ENCODE measurements around the gene DIP2C.

The DIP2C gene

DNA sequence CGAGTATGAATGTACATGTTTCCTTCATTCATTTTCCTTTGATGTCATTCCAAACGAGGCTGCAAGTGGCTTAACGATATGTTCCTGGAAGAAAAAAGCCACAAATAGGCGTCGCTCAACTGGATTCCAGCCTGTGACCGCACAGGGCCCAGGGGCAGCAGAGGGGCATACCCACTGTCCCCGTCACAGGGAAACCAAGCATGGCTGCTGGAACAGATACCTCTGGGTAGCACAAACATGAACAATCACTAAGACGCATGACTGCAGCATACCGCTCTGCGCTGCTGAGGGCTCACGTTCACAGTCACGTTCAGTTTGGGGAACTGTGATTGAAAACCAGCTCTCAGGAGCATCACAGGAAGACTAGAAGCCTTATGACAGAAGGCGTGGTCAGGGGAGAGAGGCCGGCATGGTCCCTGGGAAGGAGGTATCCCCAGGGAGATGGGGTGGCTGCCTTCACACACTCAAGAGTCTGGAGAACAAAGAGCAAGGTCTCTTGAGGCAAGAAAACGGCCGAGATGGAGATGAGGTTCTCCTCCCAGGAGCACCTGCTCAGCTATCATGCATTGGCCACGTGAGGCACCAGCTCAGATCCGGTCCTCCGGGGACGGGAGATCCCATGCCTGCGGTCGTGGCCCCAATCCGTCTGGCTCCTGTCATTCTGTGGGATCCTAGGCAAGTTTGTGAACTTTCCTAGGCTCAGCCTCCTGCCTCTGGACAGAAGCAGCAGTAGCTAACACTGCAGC is 213.6 kb downstream of the DIP2C start:
- H3K9ac ChIP-seq (ENCODE audit: low read depth, low read length), result no peak overlapping the region
- H3K36me3 ChIP-seq (ENCODE audit: insufficient read depth, low read depth, low read length), result peaks cover 2% of the 10 kb centered on the region; the same call in 1 of the 2 replicates
- no peak overlapping the region for H3K4me3 ChIP-seq (ENCODE audit: low read length)
- H3K27ac ChIP-seq (ENCODE audit: low read length), result no peak overlapping the region
- no peaks in the 10 kb centered on the region for H3K27me3 ChIP-seq (ENCODE audit: insufficient read depth, low read length)
- peaks cover 4% of the 10 kb centered on the region for H3K4me1 ChIP-seq (ENCODE audit: insufficient read depth, low read length)
- no peaks in the 10 kb centered on the region for H3K9me3 ChIP-seq (ENCODE audit: insufficient read depth, low read depth, low read length)

DNA sequence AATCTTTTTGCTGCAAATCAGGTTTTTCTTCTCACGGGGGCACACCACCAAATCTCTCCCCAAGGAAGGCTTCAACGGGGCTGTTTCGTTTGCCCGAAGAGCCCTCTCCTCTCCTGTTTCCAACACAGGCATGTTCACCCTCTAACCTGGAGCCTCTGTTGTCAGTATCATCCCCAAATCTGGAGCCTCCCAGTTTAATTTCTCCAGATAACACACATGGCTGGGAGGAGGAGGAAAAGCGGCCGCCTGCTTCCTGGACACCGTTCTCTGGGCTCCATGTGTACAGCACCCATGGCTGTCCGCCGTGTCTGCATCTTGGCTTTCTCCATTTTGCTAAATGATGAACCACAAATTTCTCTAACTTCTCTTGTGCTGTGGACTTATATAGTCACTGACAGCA is 214.5 kb downstream of the DIP2C start:
- peaks cover 8% of the 10 kb centered on the region for H3K36me3 ChIP-seq (ENCODE audit: insufficient read depth, low read depth, low read length)

DNA sequence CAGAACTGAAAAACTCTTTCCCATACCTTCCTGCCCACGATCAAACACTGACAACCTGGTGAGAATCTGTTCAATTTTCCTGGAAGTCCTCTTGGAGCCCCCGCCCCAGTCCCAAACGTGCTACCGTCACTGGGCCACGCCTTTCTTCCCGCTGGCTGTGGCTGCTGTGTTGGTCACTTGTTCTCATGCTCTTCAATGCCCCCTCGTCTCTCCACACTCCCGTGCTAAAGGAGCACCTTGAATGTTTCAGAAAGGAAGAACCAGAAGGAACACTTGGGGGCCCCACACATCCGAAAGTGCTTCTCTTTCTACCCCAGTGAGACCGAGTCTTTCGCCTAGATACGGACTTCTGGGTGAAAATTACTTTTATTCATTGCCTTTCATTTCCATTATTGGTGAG is 215.1 kb downstream of the DIP2C start:
- peaks cover 8% of the 10 kb centered on the region for H3K36me3 ChIP-seq (ENCODE audit: insufficient read depth, low read depth, low read length)
- H3K4me3 ChIP-seq (ENCODE audit: low read length), result no peak overlapping the region
- no peaks in the 10 kb centered on the region for H3K27me3 ChIP-seq (ENCODE audit: insufficient read depth, low read length)
- H3K9ac ChIP-seq (ENCODE audit: low read depth, low read length), result no peak overlapping the region
- no peak overlapping the region for H3K27ac ChIP-seq (ENCODE audit: low read length)
- peaks cover 4% of the 10 kb centered on the region for H3K4me1 ChIP-seq (ENCODE audit: insufficient read depth, low read length)
- no peaks in the 10 kb centered on the region for H3K9me3 ChIP-seq (ENCODE audit: insufficient read depth, low read depth, low read length)

More for the DNA sequence above, 214.5 kb downstream of the DIP2C start:
- no peaks in the 10 kb centered on the region for H3K9me3 ChIP-seq (ENCODE audit: insufficient read depth, low read depth, low read length)
- no peak overlapping the region for H3K27ac ChIP-seq (ENCODE audit: low read length)
- no peak overlapping the region for H3K9ac ChIP-seq (ENCODE audit: low read depth, low read length)
- peaks cover 4% of the 10 kb centered on the region for H3K4me1 ChIP-seq (ENCODE audit: insufficient read depth, low read length)
- H3K27me3 ChIP-seq (ENCODE audit: insufficient read depth, low read length), result no peaks in the 10 kb centered on the region
- H3K4me3 ChIP-seq (ENCODE audit: low read length), result no peak overlapping the region

DNA sequence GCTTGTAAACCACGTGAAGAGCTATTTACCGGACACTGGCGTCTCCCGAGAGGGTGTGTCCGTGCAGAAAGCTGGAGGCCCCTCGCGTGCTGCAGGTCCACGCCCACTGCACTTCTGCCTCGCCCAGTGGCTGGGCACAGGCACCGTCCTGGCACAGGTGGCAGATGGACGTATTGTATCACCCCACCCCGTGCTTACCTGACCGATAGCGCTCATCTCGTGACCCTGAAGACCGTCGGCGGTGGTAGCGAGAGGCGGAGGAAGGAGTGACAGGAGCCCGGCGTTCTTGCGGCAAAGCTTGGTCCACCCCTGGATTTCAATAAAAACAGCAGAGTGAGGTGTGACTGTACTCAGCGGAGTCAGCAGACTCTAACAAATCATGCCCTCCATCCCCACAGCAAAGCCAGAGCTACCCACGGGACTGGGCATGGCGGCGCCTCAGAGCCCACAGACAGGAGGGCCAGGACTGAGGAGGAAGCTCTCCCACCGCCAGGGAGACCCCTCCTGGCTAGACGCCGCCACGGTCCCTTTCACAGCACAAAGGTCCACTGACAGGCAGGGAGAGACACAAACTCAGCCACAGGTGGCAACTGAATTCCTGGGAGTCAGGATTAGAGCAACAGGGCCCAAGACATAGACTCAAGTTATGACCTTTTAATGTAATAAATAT is 217.1 kb downstream of the DIP2C start:
- peaks cover 8% of the 10 kb centered on the region for H3K36me3 ChIP-seq (ENCODE audit: insufficient read depth, low read depth, low read length)
- peaks cover 4% of the 10 kb centered on the region for H3K4me1 ChIP-seq (ENCODE audit: insufficient read depth, low read length)

DNA sequence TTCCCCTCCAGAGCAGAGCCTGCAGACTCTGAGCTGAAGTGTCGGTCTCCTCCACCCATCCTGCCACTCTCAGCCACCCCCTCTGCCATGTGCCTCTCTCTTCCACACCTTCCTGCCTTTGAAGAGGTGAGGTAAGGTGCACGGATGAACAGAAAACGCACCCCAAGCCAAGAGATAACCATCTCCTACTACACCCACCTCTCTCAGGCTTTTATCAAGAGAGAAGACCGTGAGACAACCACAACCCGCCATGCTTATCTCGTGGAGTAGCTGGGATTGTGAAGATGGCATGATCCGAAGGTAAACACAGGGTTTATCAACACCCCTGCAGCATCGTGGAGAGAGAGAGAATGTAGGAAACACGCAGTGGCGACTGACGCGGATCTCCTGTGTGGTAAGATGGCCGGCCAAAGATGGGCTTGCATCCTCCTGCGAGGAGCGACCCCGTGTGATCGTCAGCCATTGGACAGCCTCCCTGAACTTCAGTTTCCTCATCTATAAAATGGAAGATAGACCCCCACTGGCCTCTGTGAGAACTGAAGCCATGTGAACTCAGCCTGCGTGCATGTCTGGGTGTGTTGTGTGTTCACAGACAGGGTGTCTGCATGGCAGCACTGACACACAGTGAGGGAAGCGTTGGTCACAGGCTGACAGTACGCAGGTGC is 219.0 kb downstream of the DIP2C start:
- Histone ChIP-seq H3K27ac (ENCODE audit: low read length) (no peak overlapping the region), H3K4me3 (ENCODE audit: low read length) (no peak overlapping the region), H3K9me3 (ENCODE audit: insufficient read depth, low read depth, low read length) (no peaks in the 10 kb centered on the region), H3K27me3 (ENCODE audit: insufficient read depth, low read length) (no peaks in the 10 kb centered on the region), H3K9ac (ENCODE audit: low read depth, low read length) (no peak overlapping the region), H3K36me3 (ENCODE audit: insufficient read depth, low read depth, low read length) (peaks cover 8% of the 10 kb centered on the region), H3K4me1 (ENCODE audit: insufficient read depth, low read length) (peaks cover 4% of the 10 kb centered on the region)

More for the DNA sequence above, 217.1 kb downstream of the DIP2C start:
- H3K9ac ChIP-seq (ENCODE audit: low read depth, low read length), result no peak overlapping the region
- H3K27me3 ChIP-seq (ENCODE audit: insufficient read depth, low read length), result no peaks in the 10 kb centered on the region
- H3K4me3 ChIP-seq (ENCODE audit: low read length), result no peak overlapping the region
- H3K9me3 ChIP-seq (ENCODE audit: insufficient read depth, low read depth, low read length), result no peaks in the 10 kb centered on the region
- no peak overlapping the region for H3K27ac ChIP-seq (ENCODE audit: low read length)

DNA sequence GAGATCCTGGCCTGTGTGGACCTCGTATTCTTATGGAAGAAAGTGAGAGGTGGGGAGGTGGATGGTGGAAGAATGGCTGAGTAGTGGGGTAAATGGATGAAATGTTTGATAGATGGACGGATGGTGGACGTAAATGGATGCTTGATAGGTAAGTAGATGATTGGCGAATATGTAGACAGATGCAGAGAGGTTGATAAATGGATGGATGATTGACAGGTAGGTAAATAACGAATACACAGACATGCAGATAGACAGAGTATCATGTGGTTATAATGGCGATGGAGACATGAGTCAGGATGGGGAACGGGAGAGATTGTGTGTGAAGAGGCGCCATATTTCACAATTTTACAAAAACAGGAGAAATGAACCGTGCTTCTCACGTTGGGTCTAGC is 219.5 kb downstream of the DIP2C start:
- no peak overlapping the region for H3K27ac ChIP-seq (ENCODE audit: low read length)
- no peaks in the 10 kb centered on the region for H3K27me3 ChIP-seq (ENCODE audit: insufficient read depth, low read length)
- peaks cover 8% of the 10 kb centered on the region for H3K36me3 ChIP-seq (ENCODE audit: insufficient read depth, low read depth, low read length)
- no peak overlapping the region for H3K9ac ChIP-seq (ENCODE audit: low read depth, low read length)
- H3K4me3 ChIP-seq (ENCODE audit: low read length), result no peak overlapping the region
- H3K4me1 ChIP-seq (ENCODE audit: insufficient read depth, low read length), result peaks cover 4% of the 10 kb centered on the region
- H3K9me3 ChIP-seq (ENCODE audit: insufficient read depth, low read depth, low read length), result no peaks in the 10 kb centered on the region

DNA sequence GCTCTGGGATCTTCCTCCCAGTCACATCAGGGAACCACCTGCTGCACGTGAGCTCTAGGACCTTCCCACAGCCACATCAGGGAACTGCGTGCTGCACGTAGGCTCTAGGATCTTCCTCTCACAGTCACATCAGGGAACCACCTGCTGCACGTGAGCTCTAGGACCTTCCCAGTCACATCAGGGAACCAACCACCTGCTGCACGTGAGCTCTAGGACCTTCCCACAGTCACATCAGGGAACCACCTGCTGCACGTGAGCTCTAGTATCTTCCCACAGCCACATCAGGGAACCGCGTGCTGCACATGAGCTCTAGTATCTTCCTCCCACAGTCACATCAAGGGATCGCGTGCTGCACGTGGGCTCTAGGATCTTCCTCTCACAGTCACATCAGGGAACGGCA is 229.7 kb downstream of the DIP2C start:
- no peaks in the 10 kb centered on the region for H3K27me3 ChIP-seq (ENCODE audit: insufficient read depth, low read length)
- no peaks in the 10 kb centered on the region for H3K36me3 ChIP-seq (ENCODE audit: insufficient read depth, low read depth, low read length)
- H3K27ac ChIP-seq (ENCODE audit: low read length), result no peak overlapping the region

DNA sequence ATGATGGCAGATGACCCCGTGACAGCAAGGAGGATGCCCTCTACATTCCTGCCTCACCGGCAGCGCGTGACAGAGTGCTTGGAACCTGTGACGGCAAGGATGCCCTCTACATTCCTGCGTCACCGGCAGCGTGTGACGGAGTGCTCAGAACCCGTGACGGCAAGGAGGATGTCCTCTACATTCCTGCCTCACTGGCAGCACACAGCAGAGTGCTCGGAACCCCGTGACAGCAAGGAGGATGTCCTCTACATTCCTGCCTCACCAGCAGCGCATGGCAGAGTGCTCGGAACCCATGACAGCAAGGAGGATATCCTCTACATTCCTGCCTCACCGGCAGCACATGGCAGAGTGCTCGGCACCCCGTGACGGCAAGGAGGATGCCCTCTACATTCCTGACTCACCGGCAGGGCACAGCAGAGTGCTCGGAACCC is 231.0 kb downstream of the DIP2C start:
- no peaks in the 10 kb centered on the region for H3K36me3 ChIP-seq (ENCODE audit: insufficient read depth, low read depth, low read length)

More for the DNA sequence above, 229.7 kb downstream of the DIP2C start:
- no peak overlapping the region for H3K9ac ChIP-seq (ENCODE audit: low read depth, low read length)
- no peak overlapping the region for H3K4me3 ChIP-seq (ENCODE audit: low read length)
- H3K4me1 ChIP-seq (ENCODE audit: insufficient read depth, low read length), result 0 out of 2 replicates have a peak, but pooled peaks cover 3% of the 10 kb centered on the region
- H3K9me3 ChIP-seq (ENCODE audit: insufficient read depth, low read depth, low read length), result no peaks in the 10 kb centered on the region

DNA sequence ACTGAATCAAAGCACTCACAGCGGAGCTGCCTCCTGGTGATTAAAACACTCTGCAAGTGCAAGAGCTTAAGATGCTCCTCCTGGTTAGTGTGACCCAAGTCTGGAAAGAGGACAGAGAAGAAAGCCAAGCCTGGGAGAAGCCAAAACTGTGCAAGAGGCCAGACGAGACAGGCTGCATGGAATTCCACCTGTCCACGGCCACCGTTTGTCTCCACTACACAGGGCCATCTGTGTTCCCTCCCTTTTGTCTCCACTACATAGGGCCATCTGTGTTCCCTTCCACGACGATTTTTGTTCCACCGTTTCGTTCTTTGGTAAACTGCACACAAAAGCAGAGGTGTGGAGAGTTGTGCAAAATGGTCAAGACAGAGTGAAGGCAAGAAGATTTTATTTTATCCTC is 233.0 kb downstream of the DIP2C start:
- Histone ChIP-seq H3K4me1 (ENCODE audit: insufficient read depth, low read length) (0 out of 2 replicates have a peak, but pooled peaks cover 3% of the 10 kb centered on the region), H3K27ac (ENCODE audit: low read length) (no peak overlapping the region), H3K36me3 (ENCODE audit: insufficient read depth, low read depth, low read length) (no peaks in the 10 kb centered on the region), H3K27me3 (ENCODE audit: insufficient read depth, low read length) (no peaks in the 10 kb centered on the region), H3K9ac (ENCODE audit: low read depth, low read length) (no peak overlapping the region), H3K9me3 (ENCODE audit: insufficient read depth, low read depth, low read length) (no peaks in the 10 kb centered on the region), H3K4me3 (ENCODE audit: low read length) (no peak overlapping the region)

More for the DNA sequence above, 231.0 kb downstream of the DIP2C start:
- Histone ChIP-seq H3K4me1 (ENCODE audit: insufficient read depth, low read length) (0 out of 2 replicates have a peak, but pooled peaks cover 3% of the 10 kb centered on the region), H3K27ac (ENCODE audit: low read length) (no peak overlapping the region), H3K4me3 (ENCODE audit: low read length) (no peak overlapping the region), H3K9ac (ENCODE audit: low read depth, low read length) (no peak overlapping the region), H3K27me3 (ENCODE audit: insufficient read depth, low read length) (no peaks in the 10 kb centered on the region), H3K9me3 (ENCODE audit: insufficient read depth, low read depth, low read length) (no peaks in the 10 kb centered on the region)

DNA sequence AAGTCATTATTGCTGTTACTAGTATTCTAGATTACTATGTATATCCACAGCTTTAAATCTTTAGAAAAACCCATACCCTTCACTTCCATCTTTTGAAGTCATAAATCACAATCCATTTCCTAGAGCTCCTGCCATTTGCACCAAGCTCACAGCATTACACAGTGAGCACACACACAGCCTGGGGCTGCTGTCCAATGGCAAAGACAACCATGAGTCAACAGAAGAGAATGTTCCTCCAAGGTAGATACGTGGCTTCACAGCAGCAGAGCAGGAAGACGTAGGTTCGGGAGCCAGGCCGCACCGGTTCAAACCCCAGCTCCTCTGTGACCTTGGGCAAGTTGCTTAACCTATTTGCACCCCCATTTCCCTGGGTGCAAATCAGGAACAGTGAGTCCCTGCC is 234.6 kb downstream of the DIP2C start:
- Histone ChIP-seq H3K27me3 (ENCODE audit: insufficient read depth, low read length) (no peaks in the 10 kb centered on the region), H3K9me3 (ENCODE audit: insufficient read depth, low read depth, low read length) (no peaks in the 10 kb centered on the region), H3K27ac (ENCODE audit: low read length) (no peak overlapping the region), H3K9ac (ENCODE audit: low read depth, low read length) (no peak overlapping the region), H3K36me3 (ENCODE audit: insufficient read depth, low read depth, low read length) (no peaks in the 10 kb centered on the region), H3K4me1 (ENCODE audit: insufficient read depth, low read length) (0 out of 2 replicates have a peak, but pooled peaks cover 3% of the 10 kb centered on the region), H3K4me3 (ENCODE audit: low read length) (no peak overlapping the region)

DNA sequence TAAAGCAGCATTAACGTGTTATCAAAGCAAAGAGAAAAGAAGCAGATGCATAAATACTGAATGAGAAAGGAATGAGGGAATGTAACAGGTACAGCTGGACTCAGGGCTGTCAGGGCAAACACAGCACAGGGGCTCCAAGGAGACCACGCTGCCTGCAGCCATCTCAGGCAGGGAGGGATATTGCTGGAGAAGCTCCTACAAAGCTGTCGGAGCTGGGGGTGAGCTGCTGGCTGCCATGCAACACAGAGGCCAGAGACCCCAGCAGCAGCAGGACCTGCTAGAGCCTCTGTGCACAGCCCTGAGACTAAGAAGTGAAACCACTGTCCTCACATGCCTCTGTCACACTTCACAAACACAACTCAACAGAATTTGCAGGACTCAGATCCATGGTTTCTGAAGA is 235.8 kb downstream of the DIP2C start:
- 0 out of 2 replicates have a peak, but pooled peaks cover 3% of the 10 kb centered on the region for H3K4me1 ChIP-seq (ENCODE audit: insufficient read depth, low read length)
- no peak overlapping the region for H3K9ac ChIP-seq (ENCODE audit: low read depth, low read length)
- H3K27me3 ChIP-seq (ENCODE audit: insufficient read depth, low read length), result no peaks in the 10 kb centered on the region
- H3K4me3 ChIP-seq (ENCODE audit: low read length), result no peak overlapping the region
- no peak overlapping the region for H3K27ac ChIP-seq (ENCODE audit: low read length)
- no peaks in the 10 kb centered on the region for H3K9me3 ChIP-seq (ENCODE audit: insufficient read depth, low read depth, low read length)
- no peaks in the 10 kb centered on the region for H3K36me3 ChIP-seq (ENCODE audit: insufficient read depth, low read depth, low read length)

All from iPS-20b (cell line).